Heart right ventricle (tissue), 16 donors: Measurements from ENCODE around the gene LRP1B. TPM values are rescaled to one million over a fixed set of nuclear protein-coding genes. Genes with fewer than 3 reads are reported as not detected.

ENCODE experiments used
- ATAC-seq, 8 donors: fragments of 200-7000 bp; cut with Tn5 transposase; one replicate each; pipeline ENCODE4 v1.9.1; 2020; ENCODE audit warnings: mild to moderate bottlenecking in 8 of 8, moderate library complexity in 8 of 8, moderate number of reproducible peaks in 1 of 8
- DNase-seq, 2 donors: peaks; one replicate each; pipeline ENCODE4 v3.0.0-alpha.2; 2020
- H3K27ac ChIP-seq, 10 donors: fragments of 200-600 bp; sonication (generic) in 2 of 10; one replicate each; pipeline versions ENCODE4 v1.5.0 to v1.8.0; 2020 to 2022; ENCODE audit warnings: mild to moderate bottlenecking in 3 of 10
- H3K27me3 ChIP-seq, 7 donors: fragments of 200-600 bp; one replicate each; pipeline ENCODE4 v1.8.0; 2021 to 2022; ENCODE audit warnings: mild to moderate bottlenecking in 2 of 7
- H3K36me3 ChIP-seq, 9 donors: fragments of 200-600 bp; sonication (generic) in 1 of 9; one replicate each; pipeline versions ENCODE4 v1.5.0 to v1.8.0; 2020 to 2022; ENCODE audit warnings: mild to moderate bottlenecking in 2 of 9
- H3K4me1 ChIP-seq, 9 donors: fragments of 200-600 bp; sonication (generic) in 1 of 9; one replicate each; pipeline versions ENCODE4 v1.5.0 to v1.8.0; 2020 to 2022; ENCODE audit warnings: mild to moderate bottlenecking in 4 of 9
- H3K4me3 ChIP-seq, 10 donors: fragments of 200-600 bp; sonication (generic) in 2 of 10; one replicate each; pipeline versions ENCODE4 v1.5.0 to v1.8.0; 2020 to 2022; ENCODE audit warnings: mild to moderate bottlenecking in 7 of 10, moderate library complexity in 2 of 10
- H3K9me3 ChIP-seq, 11 donors: fragments of 200-600 bp in 10 of 11; sonication (generic) in 2 of 11; one replicate each; pipeline versions ENCODE4 v1.5.0 to v1.8.0; 2013 to 2022; ENCODE audit warnings: mild to moderate bottlenecking in 2 of 11, control low read depth in 1 of 11, moderate library complexity in 1 of 11
- WGBS, 2 donors: extraction: QIAGEN DNeasy Blood & Tissue Kit; methylation state at CpG; one replicate each; pipeline ENCODE4 v1.1.7; 2013; ENCODE audit warnings: inconsistent platforms in 1 of 2; 5-methylcytosine and 5-hydroxymethylcytosine counted together
- intact Hi-C, 10 donors: fragments of 100-400 bp; cut with DNase I; formaldehyde crosslinking; loops; one replicate each; pipeline versions ENCODE4 v1.11.1 to v1.14.2; 2022
- polyA plus RNA-seq, 2 donors: library from polyadenylated mRNA; stranded (reverse); fragments of 200-250 nt; gene quantifications; one replicate each; pipeline ENCODE4 v1.2.3, GENCODE V29; 2013
- total RNA-seq, 10 donors: library from RNA; stranded (reverse); fragmentation: NEBNext Ultra II Directional in 3 of 10; extraction: Animal tissue kit (Norgen Biotek cat#: 25700) in 3 of 10; gene quantifications; one replicate each; pipeline versions ENCODE4 v1.2.1 to v1.2.4, GENCODE V29; 2021 to 2023
- TF ChIP-seq, protein P1 (sequence below), 9 donors: fragments of 200-600 bp; sonication (generic) in 2 of 9; IDR thresholded peaks; one replicate each; pipeline versions ENCODE4 v1.5.0 to v1.8.0; 2021 to 2022; ENCODE audit warnings: antibody characterized with exemption in 9 of 9, mild to moderate bottlenecking in 5 of 9, moderate library complexity in 1 of 9
- donor health status: Arrhythmogenic right ventricular cardiomyopathy.
- donor health status: ischemic (EF 13 %, LVEDD 7.1; RV severe dilation, severe dysfunction).
- donor health status: healthy with polysubstance abuse.
- donor health status: DM: no; HTN: yes; CAD: no.
- donor health status: DM: no; HTN: no; CAD: no.
- donor health status: ischemic (EF 25% LVEDD 6.9; RV normal size, moderate dysfunction).
- donor health status: ischemic (EF 25% LVEDD 5.7; RV mildly dilated, moderate dysfunction).
- donor health status: healthy.
- donor health status: DM: yes; HTN: yes; CAD: no.
- donor health status: Ischemic cardiomyopathy.
- donor health status: ischemic (EF 35%, LVEDD 5.7; RV mildly dilated, moderate dysfunction).
- donor health status: nonischemic (EF 11% LVEDD 7.7; RV severe dilation, severe dysfunction).
- donor health status: DM: yes; HTN: yes; CAD: no.
- donor health status: PGD.
- donor health status: ischemic (EF 29% LVEDD 5.4; RV normal size, mild dysfunction).
- donor health status: nonischemic (EF 23%, LVEDD 6.1; RV moderate dilation, normal function).

LRP1B gene
- total and polyA plus RNA-seq, 12 donors = 0.02 to 0.27 (median 0.14) TPM; not detected in 1

DNA sequence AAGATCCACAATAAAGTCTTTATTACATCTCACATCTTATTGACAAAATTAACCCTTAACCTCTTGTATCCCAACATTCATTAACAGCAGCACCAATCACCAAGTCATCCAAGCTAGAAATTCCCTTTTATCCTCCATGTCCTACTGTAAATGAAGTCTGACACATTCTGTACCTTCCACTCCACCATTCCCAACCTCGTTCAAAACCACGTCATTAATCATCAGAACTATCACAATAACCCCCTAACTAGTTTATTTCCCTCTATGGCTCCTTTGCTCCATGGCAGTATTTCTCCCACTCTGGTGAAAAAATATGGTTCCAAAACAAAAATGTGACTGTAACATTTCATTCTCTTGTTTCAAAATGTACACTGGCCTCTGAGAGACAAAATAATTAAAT, 1626.2 kb downstream of the LRP1B start:
- DNase-seq (no peak), ATAC-seq (no peak)
- H3K27ac ChIP-seq = no peak overlapping the region
- H3K36me3 ChIP-seq = no peaks in the 10 kb centered on the region
- TF ChIP-seq, protein P1, sequence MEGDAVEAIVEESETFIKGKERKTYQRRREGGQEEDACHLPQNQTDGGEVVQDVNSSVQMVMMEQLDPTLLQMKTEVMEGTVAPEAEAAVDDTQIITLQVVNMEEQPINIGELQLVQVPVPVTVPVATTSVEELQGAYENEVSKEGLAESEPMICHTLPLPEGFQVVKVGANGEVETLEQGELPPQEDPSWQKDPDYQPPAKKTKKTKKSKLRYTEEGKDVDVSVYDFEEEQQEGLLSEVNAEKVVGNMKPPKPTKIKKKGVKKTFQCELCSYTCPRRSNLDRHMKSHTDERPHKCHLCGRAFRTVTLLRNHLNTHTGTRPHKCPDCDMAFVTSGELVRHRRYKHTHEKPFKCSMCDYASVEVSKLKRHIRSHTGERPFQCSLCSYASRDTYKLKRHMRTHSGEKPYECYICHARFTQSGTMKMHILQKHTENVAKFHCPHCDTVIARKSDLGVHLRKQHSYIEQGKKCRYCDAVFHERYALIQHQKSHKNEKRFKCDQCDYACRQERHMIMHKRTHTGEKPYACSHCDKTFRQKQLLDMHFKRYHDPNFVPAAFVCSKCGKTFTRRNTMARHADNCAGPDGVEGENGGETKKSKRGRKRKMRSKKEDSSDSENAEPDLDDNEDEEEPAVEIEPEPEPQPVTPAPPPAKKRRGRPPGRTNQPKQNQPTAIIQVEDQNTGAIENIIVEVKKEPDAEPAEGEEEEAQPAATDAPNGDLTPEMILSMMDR (IDR thresholded peaks at IDR 0.05) = no peak
- intact Hi-C loops = no loop called here
- H3K27me3 ChIP-seq = no peaks in the 10 kb centered on the region
- H3K4me1 ChIP-seq = no peaks in the 10 kb centered on the region
- WGBS, 2 donors = 69 to 73% methylated on average over 2 of the region's 2 CpGs
- no peaks in the 10 kb centered on the region for H3K9me3 ChIP-seq
- no peak overlapping the region for H3K4me3 ChIP-seq

DNA sequence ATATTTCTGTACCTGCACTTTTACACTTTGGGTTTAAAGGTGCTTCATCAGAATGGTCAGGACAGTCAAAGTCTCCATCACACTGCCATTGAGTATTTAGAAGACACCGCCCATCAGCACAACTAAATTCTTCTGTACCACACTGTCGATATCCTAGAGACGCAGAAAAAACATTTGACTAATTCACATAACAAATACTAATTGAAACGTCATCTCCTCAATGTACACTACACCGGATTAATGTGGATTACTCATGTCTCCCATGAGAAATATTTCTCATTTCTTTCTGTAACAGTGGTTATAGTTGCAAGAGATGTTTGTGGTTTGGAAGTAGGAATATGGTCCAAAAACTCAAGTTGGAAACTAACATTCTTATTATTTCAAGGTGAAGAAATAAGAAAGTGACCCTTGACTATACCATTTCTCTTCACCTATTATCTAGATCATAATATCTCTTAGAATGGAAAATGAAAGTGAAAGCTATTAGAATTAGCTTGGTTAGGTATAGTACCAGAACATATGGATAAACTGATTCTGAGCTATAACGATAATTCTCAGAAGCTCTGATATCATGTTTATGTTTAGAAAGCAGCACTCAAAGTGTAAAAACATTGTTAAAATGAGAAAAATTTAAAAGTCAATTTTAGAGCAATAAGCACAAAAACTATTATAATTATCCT, 1627.7 kb downstream of the LRP1B start:
- Histone ChIP-seq H3K27ac (no peak overlapping the region), H3K9me3 (no peaks in the 10 kb centered on the region), H3K27me3 (no peaks in the 10 kb centered on the region), H3K4me3 (no peak overlapping the region), H3K36me3 (no peaks in the 10 kb centered on the region), H3K4me1 (no peaks in the 10 kb centered on the region)
- no peak for ATAC-seq
- TF ChIP-seq, protein P1 (IDR thresholded peaks at IDR 0.05) = no peak
- intact Hi-C loops = no loop called here
- WGBS, 2 donors = 69 to 88% methylated on average over 6 of the region's 6 CpGs
- DNase-seq = no peak

DNA sequence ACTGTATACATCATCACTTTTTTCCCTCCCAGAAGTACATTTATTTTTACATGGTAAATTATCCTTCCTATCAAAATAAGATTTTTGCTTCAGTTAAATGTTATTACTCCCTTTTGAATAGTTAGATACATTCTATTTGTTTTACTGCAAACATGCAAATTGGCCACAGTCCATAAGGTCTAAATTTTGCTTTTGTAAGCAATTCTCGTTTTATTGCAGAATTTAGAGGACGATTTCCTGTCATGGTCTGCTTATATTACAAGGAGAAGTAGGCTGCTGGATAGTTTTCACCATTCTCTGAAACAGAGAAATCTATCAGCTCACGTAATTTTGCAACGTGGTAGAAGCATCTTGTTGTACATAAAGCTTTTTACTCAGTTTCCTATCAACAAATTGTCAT, 1632.5 kb downstream of the LRP1B start:
- H3K27ac ChIP-seq = no peak overlapping the region
- no peaks in the 10 kb centered on the region for H3K36me3 ChIP-seq
- ATAC-seq (no peak), DNase-seq (no peak)
- no peaks in the 10 kb centered on the region for H3K27me3 ChIP-seq
- no peaks in the 10 kb centered on the region for H3K4me1 ChIP-seq
- intact Hi-C loops = no loop called here
- H3K4me3 ChIP-seq = no peak overlapping the region
- WGBS, 2 donors = 46 to 54% methylated on average over 4 of the region's 4 CpGs
- TF ChIP-seq, protein P1 (IDR thresholded peaks at IDR 0.05) = no peak
- H3K9me3 ChIP-seq = no peaks in the 10 kb centered on the region

DNA sequence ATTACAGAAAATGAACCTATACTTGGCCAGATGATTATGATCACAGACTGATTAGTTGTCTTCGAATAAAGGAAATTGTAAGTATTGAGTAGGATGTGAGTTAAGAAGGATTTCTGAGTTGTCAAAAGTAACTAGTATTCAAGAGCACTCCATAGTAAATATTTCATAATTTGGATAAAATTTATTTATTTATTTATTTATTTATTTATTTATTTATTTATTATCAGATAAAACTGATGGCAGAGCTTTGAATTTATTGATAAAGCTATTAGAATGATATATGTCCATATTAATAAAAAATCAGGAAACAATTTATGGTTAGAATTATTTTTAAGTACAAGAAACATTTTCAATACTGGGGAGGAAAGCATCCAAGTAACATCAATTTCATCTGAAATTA, 1634.1 kb downstream of the LRP1B start:
- no peaks in the 10 kb centered on the region for H3K4me1 ChIP-seq
- H3K9me3 ChIP-seq = no peaks in the 10 kb centered on the region
- 92 to 94% methylated on average over 1 of the region's 1 CpG for WGBS, 2 donors
- H3K27me3 ChIP-seq = no peaks in the 10 kb centered on the region
- DNase-seq (no peak), ATAC-seq (no peak)
- no peaks in the 10 kb centered on the region for H3K36me3 ChIP-seq
- H3K4me3 ChIP-seq = no peak overlapping the region
- no peak overlapping the region for H3K27ac ChIP-seq
- TF ChIP-seq, protein P1 (IDR thresholded peaks at IDR 0.05) = no peak
- intact Hi-C loops = no loop called here
